ES-I3 (cell line): ENCODE results near the gene SLC10A1.

Experiments used
- H3K36me3 ChIP-seq: 2 replicates; pipeline ENCODE4 v1.6.1; 2013; ENCODE audit warnings: mild to moderate bottlenecking, low read length, control low read depth, moderate library complexity; ENCODE audit not compliant: insufficient read depth
- H3K4me1 ChIP-seq: 2 replicates; pipeline ENCODE4 v1.6.1; 2013; ENCODE audit warnings: mild to moderate bottlenecking, control low read depth, low read length; ENCODE audit not compliant: insufficient read depth
- H3K9ac ChIP-seq: 2 replicates; pipeline ENCODE4 v1.6.1; 2013; ENCODE audit warnings: low read depth, mild to moderate bottlenecking, low read length, moderate library complexity
- H3K9me3 ChIP-seq: 2 replicates; pipeline ENCODE4 v1.6.1; 2013; ENCODE audit warnings: mild to moderate bottlenecking, low read length, moderate library complexity; ENCODE audit not compliant: control insufficient read depth, insufficient read depth

The SLC10A1 gene

GRCh38 chr14:69796797-69797500 is at the start of gene SLC10A1:
SLC10A1 (minus strand) TSS chr14:69797241; CDS start chr14:69797155, 86 bp downstream.
- no peak within 1 kb of the TSS for H3K9ac ChIP-seq
- no peaks in the 10 kb centered on the region for H3K36me3 ChIP-seq
- no peaks in the 10 kb centered on the region; the same call in 1 of the 2 replicates for H3K4me1 ChIP-seq
- no peaks in the 10 kb centered on the region for H3K9me3 ChIP-seq

- peaks cover 12% of the 10 kb centered on the region for H3K4me1 ChIP-seq
- H3K9ac ChIP-seq, result no peak overlapping the region
These were observed 48.7 kb upstream of the SLC10A1 start for GRCh38 chr14:69845787-69846186.

GRCh38 chr14:69845050-69845581 is 48.1 kb upstream of the SLC10A1 start:
- Histone ChIP-seq H3K36me3 (no peaks in the 10 kb centered on the region), H3K4me1 (peaks cover 12% of the 10 kb centered on the region), H3K9me3 (no peaks in the 10 kb centered on the region), H3K9ac (no peak overlapping the region)

More at GRCh38 chr14:69845787-69846186, 48.7 kb upstream of the SLC10A1 start:
- H3K36me3 ChIP-seq, result no peaks in the 10 kb centered on the region
- H3K9me3 ChIP-seq, result no peaks in the 10 kb centered on the region

GRCh38 chr14:69844171-69844570 is 47.1 kb upstream of the SLC10A1 start:
- no peaks in the 10 kb centered on the region for H3K9me3 ChIP-seq
- H3K36me3 ChIP-seq, result no peaks in the 10 kb centered on the region
- H3K4me1 ChIP-seq, result peaks cover 12% of the 10 kb centered on the region
- H3K9ac ChIP-seq, result no peak overlapping the region

GRCh38 chr14:69842686-69843420 is 45.8 kb upstream of the SLC10A1 start:
- Histone ChIP-seq H3K9ac (no peak overlapping the region), H3K36me3 (no peaks in the 10 kb centered on the region), H3K9me3 (no peaks in the 10 kb centered on the region), H3K4me1 (peaks cover 12% of the 10 kb centered on the region)

- Histone ChIP-seq H3K9ac (no peak overlapping the region), H3K4me1 (peaks cover 12% of the 10 kb centered on the region), H3K9me3 (no peaks in the 10 kb centered on the region), H3K36me3 (no peaks in the 10 kb centered on the region)
These were observed 44.6 kb upstream of the SLC10A1 start for GRCh38 chr14:69841656-69842055.

GRCh38 chr14:69839661-69840060 is 42.6 kb upstream of the SLC10A1 start:
- peaks cover 12% of the 10 kb centered on the region for H3K4me1 ChIP-seq
- H3K9me3 ChIP-seq, result no peaks in the 10 kb centered on the region
- no peaks in the 10 kb centered on the region for H3K36me3 ChIP-seq
- H3K9ac ChIP-seq, result no peak overlapping the region

GRCh38 chr14:69838881-69839416 is 41.9 kb upstream of the SLC10A1 start:
- Histone ChIP-seq H3K9ac (no peak overlapping the region), H3K36me3 (no peaks in the 10 kb centered on the region), H3K9me3 (no peaks in the 10 kb centered on the region), H3K4me1 (peaks cover 12% of the 10 kb centered on the region)

GRCh38 chr14:69828879-69829278 is 31.8 kb upstream of the SLC10A1 start:
- no peaks in the 10 kb centered on the region for H3K4me1 ChIP-seq
- no peak overlapping the region for H3K9ac ChIP-seq
- no peaks in the 10 kb centered on the region for H3K9me3 ChIP-seq
- H3K36me3 ChIP-seq, result no peaks in the 10 kb centered on the region

GRCh38 chr14:69828354-69828753 is 31.3 kb upstream of the SLC10A1 start:
- Histone ChIP-seq H3K36me3 (no peaks in the 10 kb centered on the region), H3K9ac (no peak overlapping the region), H3K4me1 (no peaks in the 10 kb centered on the region), H3K9me3 (no peaks in the 10 kb centered on the region)

GRCh38 chr14:69827560-69827959 is 30.5 kb upstream of the SLC10A1 start:
- no peaks in the 10 kb centered on the region for H3K4me1 ChIP-seq

GRCh38 chr14:69822456-69822855 is 25.4 kb upstream of the SLC10A1 start:
- Histone ChIP-seq H3K36me3 (no peaks in the 10 kb centered on the region), H3K9ac (no peak overlapping the region), H3K4me1 (no peaks in the 10 kb centered on the region), H3K9me3 (no peaks in the 10 kb centered on the region)

More at GRCh38 chr14:69827560-69827959, 30.5 kb upstream of the SLC10A1 start:
- Histone ChIP-seq H3K36me3 (no peaks in the 10 kb centered on the region), H3K9ac (no peak overlapping the region), H3K9me3 (no peaks in the 10 kb centered on the region)

- H3K36me3 ChIP-seq, result no peaks in the 10 kb centered on the region
- H3K4me1 ChIP-seq, result no peaks in the 10 kb centered on the region
- H3K9me3 ChIP-seq, result no peaks in the 10 kb centered on the region
- H3K9ac ChIP-seq, result no peak overlapping the region
These were observed 23.9 kb upstream of the SLC10A1 start for GRCh38 chr14:69820991-69821390.

- Histone ChIP-seq H3K9me3 (no peaks in the 10 kb centered on the region), H3K4me1 (no peaks in the 10 kb centered on the region), H3K9ac (no peak overlapping the region), H3K36me3 (no peaks in the 10 kb centered on the region; the same call in 1 of the 2 replicates)
These were observed 22.6 kb upstream of the SLC10A1 start for GRCh38 chr14:69819607-69820006.
